ENCODE results near the gene CD247.

The CD247 gene

DNA sequence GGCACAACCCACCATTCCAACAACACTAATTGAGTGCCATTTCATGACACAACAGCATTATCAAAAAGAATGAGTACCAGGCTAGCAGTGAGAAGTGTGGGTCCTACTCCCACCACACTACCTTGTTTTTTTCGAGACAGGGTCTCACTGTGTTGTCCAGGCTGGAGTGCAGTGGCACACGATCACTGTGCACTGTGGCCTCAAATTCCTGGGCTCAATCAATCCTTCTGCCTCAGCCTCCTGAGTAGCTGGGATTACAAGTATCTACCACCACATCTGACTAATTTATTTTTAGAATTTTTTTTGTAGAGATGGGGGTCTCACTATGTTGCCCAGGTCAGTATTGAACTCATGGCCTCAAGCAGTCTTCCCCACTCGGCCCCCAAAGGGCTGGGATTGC is 30.7 kb downstream of the CD247 start:
- DNase-seq: no peak

DNA sequence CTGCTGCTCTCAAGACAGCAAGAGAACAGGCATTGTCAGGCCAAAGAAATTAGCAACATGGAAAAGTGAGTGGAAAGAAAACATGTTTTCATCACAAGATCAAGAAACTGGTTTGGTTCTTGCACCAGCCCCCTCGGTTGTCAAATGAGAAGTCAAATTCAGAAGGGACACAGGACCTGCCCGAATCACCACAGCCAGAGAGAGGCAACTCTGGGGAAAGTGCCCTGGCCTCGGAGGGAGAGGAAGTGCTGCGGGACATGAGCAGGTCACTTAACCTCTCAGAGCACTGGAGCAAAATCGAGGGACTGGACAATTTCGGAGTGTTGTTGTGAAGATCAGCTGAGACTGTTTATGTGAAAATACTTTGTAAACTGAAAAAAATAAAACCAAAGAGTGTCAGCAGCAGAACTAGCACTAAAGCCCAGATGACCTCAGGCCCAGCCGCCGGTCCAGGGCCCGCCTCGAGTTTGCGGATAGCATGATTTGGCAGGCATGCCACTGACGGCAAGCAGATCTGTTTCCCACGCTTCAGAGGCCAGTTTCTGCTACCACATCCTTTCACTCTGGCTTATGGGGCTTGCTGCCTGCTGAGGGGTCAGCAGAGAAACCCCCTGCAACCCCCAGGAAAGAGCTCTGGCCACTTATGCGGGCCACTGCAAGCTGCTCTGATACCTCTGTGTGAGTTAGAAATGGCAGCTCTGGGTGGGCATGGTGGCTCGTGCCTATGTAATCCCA is 32.1 kb downstream of the CD247 start:
- no peak for DNase-seq

DNA sequence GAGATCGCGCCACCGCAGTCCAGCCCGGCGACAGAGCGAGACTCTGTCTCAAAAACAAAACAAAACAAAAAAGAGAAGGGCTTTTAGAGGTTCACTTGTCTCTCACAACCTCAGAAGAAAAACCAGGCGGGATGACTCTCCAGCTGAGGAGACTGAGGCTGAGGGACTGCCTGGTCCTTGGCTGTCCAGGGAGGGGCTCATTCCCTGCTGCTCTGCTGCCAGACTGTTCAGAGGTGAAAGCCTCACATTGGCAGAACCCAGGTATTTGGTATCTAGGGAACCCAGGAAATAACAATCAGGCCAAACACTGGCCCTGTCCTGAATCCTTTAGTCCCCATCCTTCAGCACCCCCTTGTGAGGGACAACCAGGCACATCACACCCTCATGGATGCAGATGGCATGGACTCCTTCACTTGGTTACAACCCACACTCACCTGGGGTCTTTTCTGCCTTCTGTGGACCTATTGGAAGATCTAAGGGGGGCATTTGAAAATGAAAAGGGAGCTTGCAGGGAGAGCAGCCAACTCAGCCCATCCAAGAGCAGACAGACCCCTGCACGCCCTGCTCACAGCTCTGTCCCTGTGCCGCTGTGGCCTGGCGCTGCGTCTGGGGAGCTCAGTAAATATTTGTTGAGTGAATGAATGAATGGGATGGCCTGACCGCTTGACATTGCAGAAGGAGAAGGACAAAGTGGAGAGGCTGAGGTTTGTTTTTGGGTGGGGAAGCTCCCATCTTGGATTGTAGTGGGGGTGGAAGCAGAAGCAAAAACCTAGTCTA is 33.4 kb downstream of the CD247 start:
- no peak for DNase-seq

DNA sequence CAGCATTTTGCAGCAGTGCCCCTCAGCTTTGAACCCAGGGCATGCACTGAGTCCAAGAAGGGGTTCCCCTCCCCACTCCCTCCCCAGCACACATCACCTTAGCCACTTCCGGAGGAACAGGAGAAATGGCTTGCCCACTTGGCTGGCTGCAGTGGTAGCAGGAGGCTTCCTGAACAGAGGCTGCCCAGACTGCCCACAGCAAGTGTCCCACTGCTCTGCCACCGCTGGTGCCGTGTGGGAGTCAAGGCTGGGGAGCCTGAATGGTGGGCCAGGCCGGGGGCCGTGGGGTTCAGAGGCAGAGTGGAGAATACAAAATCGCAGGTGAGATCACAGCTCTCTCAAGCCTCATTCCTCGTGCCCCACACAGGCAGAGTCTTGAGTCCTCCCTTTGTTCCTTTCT is 34.5 kb downstream of the CD247 start:
- DNase-seq: no peak

DNA sequence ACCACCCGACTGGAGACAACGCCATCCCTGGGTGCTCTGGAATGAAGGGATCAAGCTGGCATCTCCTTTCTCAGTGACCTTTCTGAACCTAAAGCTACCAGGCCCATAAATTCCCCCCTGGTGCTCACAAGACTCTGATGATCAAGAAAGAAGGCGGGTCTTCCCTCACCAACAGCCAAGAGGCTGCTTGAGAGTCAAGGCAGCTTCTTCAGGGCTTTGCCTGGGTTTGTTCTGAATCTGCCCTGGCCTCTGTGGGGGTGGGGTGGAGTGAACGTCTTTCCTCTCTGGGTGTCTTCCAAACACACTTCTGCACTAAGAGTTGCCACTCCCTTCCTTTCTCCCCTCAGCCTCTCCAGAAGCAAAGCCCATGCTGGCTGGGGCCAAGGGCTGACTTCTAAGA is 36.1 kb downstream of the CD247 start:
- DNase-seq: peak; percentile 55

DNA sequence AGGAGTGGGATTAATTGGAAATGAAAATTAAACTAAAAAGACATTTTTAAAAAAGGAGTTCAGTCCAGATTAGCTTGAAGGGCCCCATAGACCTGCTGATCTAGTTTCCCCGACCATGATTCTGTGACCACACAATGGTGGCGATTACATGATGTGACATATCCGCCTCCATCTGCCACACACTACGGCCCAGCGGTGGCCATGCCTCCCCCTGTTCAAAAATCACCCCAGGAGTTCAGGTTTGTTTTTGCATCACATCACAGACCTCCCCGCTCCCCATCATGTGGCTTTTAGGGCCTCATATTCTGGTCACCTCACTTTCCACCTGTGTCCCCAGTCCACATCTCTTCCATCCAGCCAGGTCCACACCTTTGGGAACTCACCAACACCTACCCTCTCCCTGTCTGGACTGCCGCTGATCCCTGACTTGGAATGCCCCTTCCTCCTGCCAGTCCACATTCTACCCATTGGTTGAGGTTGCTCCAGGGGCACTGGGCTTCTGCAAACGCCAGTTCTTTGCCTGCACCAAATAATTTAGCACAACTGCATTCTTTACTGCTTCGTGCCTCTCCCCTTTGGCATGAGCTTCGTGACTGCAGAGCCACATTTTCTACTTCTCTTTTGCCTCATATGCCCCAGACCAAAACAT is 38.9 kb downstream of the CD247 start:
- DNase-seq: no peak

DNA sequence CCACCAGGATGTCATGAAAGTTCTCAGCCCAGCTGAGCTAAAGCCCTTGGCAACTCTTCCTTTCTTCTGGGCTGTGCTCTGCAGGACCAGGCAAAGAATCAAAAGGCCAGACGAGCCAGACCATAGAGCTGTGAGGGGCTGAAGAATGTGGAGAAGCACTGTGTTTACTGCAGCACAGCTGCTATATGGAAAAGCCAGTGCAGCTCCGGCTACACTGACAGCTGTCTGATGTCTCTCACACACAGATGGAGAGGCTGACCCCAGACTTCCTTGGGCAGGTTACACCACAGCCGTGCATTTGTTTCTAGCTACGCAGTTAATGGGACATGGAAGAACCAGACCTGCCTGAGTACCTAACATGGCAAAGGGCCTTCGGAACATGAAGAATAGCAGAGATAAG is 40.3 kb downstream of the CD247 start:
- no peak for DNase-seq

DNA sequence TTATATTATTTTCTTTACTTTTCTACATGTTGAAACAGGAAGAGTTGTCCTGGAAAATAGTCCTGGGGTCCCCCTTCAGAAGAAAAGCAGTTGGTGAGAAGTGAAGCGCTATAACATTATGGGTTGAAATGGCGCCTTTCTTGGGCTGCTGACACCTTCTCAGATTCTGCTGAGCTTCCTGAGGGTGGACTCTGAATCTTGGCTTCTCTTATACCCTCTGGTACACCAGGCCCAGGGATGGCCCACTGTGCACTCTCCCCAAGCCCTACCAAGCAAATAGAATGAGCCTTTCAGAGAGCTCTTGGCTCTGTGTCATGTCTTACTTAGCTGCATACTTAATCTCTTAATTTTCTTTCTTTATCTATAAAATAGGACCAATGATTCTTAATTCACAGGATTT is 42.3 kb downstream of the CD247 start:
- DNase-seq: no peak

DNA sequence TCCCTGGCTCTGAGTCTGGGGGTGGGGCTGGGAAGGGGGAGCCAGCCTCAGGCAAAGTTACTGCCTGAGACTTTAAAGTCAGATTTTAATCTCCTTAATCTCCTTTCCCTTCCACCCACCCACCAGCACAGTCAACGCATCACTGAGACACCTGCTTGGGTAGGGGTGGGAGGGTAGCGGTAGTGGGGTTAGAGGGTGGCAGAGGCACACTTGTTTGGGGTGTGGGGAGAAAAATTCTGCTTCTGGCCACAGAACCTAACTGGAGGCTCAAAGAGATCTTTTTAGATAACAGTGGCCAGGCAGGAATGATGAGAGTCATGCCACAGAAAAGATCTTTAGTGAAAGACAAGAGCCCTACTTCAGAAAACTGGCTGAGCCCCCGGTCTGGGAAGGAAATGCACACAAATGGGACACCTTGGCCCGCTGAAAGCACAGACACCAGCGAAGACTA is 44.1 kb downstream of the CD247 start:
- peak; percentile 56 for DNase-seq

DNA sequence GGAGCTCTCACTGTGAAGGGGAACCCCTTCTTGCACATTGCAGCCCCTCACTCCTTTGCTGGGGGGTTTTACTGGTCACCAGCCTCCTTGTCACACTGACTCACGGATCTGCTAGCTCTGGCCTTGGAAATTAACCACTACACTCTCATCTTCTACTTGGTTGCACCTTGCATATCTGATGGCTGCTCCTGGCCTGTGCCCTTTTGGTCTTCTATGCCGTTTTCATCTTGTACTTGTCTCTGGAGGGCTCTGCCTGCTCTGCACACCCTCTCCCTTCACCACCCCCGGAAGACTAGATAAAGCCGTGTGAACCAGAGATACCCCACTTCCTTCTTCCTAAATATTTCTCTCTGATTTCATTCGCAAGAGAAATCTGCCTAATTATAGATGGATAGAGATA is 44.6 kb downstream of the CD247 start:
- DNase-seq: no peak

DNA sequence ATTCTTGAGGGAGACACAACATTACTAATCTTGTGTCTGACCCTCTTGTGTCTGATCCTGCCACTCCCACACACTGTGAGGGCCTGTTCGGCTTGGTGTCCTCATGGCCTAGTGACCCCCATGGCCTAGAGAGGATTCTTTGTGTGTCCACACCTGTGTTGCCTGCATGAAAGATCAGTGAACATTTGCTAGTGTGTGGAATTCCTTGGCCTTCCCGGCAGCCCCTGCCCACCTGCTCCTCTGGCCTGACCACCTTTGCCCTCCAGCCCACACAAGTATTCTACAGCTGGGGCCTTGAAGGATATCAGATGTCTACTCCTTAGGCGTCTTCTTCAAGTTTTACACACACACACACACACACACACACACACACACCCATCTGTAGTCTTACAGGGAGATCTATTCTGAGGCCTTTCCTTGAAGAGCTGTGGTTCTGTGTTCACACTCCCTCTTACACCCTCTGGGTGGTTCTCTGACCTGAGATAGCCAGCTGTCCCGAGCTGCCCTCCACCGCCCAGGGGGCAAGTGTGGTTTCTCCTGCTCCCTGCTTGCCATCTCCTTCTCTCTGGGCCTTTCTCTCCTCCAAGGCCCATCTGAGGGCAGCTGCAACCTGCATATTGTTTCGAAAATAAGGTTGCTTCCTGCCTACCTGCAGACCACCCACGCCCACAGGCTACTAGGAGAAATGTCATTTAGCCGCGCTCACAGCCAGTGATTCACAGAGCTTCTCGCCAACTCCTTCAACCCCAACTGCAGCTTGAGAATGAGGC is 45.4 kb downstream of the CD247 start:
- DNase-seq: no peak

DNA sequence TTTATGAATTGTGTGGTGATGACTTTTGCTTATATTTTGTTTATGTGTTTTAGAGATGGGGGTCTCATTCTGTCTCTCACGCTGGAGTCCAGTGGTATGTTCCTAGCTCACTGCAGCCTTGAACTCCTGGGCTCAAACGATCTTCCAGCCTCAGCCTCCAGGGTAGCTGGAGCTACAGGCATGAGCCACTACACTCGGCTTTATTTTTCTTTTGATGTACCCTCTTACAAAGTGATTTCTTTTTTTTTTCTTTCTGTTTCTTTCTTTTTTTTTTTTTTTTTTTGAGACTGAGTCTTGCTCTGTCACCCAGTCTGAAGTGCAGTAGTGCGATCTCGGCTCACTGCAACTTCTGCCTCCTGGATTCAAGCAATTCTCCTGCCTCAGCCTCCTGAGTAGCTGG is 46.8 kb downstream of the CD247 start:
- DNase-seq: no peak

DNA sequence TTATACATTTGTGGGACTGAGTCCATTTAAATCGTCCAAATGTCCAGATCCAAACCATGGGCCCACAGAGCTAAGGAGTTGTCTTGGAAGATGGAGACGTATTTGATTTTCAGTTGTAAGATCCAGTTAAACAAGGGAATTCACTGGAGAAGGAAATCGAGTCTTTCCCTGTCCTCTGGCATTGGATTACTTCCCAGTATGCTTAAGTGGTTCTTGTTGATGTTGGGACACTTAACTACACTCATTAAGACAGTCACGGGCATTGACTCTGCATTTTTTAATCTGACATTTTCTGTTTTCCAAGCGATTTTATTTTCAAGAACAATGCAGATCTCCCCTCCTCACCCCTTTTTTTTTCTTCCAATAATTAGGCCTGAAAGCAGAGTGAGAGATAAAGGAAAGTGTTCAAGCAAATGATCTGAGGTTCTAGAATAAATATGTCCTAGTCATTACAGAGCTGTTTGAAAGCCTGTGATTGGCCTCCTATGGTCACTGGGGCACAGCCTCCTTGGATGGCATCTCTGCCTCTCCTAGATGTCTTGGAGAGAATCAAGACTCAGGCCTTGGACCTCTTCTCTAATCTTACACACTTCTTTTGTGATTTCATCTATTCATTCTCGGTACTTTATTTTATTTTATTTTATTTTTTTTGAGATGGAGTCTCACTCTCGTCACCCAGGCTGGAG is 48.9 kb downstream of the CD247 start:
- DNase-seq: no peak

DNA sequence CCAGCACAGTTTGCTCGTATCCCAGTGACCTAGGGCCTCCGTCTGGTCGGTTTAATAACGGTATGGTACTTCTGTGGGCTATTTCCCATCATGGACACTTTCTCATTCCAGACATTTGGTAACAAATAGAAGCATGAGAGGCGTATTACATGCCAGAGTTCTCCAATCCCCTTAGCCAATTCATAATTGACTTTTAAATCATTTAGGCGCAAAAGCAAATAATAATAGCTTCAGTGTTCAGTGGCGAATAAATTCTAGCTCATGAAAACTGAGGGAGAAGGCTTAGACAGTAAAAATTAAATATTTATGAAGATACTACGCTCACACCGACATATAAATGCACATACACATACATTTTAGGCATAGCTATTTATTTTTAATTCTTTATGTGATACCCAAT is 50.6 kb downstream of the CD247 start:
- no peak for DNase-seq

DNA sequence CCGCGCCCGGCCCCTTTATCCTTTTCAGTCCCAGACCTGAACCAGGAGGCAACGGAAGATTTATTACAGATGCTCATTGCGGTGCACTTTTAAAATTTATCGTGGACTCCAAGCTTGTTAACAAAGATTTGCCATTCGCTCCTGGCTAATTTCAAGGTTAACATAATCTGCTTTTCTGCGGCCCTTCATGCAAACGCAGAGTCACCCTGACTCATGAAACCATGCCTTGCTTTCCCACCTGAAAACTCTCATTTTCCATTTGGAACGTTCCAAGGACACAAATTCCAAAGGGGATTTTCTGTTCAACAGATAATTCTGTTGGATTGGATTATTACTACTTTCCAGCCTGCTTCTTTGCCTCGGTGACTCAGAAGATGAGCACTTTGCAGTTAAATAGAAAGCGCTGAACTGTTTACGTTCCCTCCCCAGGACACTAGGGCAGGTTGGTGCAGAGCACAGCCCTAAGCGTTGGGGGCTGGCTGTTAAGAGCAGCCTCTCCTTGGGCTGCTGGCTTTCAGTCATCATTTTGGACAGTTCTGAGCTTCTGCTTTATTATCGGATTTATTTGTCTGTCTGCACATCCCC is 51.1 kb downstream of the CD247 start:
- DNase-seq: no peak

DNA sequence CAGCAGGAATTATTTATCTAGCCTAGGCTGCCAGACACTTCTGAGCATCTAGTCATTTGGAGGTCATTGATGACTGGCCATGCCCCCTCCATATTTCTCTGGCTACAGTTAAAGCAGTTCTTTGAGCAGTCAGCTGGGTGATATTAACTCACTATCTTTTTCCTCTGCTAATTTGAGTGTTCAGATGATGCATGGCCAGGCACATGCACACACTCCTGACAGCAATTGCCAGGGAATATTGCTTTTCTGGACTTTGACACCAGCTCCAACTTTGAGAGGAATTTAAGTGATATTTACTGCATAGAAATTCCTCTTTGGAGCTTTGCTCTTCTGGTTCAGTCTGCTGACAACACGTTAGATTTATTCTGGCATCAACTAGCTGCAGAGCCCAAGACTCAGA is 52.6 kb downstream of the CD247 start:
- DNase-seq: no peak

DNA sequence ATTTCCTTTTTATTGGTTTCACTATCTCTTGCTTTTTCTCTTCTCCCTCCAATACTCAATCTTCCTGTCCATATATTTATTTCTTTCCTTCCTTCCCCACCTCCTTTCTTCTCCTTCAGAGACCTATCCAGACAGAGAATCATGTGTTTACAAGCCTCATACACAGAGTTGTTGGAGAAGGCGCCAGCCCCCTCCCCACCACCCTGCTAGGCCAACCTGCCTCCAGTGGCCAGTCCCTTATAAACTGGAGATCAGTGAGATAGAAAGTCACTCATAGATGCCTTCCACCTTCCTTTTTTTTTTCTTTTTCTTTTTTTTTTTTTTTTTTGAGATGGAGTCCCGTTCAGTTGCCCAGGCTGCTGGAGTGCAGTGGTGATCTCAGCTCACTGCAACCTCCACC is 53.3 kb downstream of the CD247 start:
- DNase-seq: no peak

DNA sequence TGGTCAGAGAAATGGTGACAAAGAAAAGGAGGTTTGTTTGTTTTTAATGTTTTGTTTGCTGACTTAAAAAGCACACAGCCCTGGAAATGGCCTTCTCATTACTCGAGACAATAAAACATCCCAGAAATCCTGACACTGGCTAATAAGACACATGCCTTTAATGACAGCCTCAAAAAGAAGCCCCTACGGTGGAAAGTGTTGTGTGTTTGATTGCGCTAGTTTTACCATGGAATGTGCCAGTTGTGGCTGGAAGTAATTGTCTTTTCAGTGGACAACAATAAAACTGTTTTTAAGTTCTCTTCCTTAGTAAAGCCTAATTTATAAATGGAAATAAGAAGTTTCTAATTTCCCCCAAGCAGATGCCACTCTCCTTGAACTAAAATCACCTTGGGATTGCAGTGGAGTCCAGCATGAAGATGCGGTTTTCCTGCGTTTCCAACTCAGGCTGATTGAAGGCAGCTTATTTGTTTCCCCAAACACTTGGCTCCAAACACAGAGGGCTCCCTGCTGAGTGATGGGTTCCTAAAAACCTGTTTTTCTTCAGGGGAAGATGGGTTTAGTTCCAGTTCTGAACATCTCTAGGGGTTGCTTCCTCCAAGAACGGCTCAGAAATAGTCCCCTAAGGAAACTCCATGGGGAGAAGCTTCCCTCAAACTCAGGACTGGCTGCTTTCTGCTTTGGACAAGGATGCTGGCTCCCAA is 54.3 kb downstream of the CD247 start:
- no peak for DNase-seq

DNA sequence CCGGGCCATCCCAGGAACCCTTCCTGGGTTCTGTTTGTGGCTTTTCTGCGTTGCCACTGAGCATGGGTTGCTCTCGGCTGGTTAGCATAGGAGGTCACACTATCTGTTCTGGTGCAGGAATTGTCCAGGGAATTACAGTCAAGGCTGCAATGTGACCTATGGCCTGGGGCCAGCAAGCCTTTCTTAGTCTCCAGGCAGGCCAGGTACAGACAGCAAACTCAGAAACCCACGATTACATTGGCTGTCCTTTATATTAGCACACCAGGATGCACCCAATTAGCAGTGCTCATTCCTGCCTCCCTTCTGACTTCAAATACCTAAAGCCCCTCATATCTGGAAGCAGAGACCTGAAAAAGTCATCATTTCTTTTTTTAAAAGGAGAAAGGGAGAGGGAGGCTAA is 55.2 kb downstream of the CD247 start:
- DNase-seq: no peak

DNA sequence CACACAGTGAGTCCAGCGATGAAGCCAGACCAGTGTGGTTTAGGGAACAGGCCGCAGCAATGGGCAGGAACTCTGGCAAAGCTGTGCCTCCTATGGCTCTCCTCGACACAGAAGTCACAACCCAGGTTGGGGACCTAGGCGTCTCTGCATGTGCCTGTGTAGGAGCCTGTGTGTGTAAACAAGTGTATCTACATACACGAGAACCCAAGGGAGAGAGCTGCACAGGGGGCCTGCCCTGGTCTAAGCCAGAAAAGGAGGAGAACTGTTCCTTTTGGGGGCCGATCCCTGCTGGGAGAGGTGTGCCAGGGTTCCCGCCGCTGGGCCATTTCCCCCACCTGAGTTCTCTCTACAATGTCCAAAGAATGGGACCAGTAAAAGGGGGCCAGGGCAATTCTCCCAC is 56.0 kb downstream of the CD247 start:
- DNase-seq: no peak

DNA sequence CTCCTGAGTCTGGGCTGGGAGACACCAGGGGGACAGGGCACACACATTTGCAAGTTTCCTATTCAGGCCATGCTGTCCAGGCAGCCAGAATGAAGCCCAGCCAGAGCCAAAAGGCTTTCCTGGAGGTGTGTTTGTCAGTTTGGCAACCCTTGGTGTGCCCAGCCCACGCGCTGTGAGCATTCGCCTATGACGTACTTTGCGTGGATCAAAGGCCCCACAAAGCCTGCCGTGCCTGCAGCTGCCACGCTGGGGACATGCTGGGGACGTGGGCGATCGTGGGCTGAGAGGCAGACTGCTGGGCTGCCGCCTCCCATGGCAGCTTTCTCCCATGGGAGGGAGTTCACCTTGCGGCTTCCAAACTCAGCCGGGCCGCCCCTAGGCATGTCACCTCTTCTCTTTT is 57.5 kb downstream of the CD247 start:
- peak; percentile 68 for DNase-seq
